GM19193 (cell line): ENCODE results near the gene NKAIN2.

Source experiments
- POLR2A ChIP-seq: IDR thresholded peaks from 4 replicates; pipeline ENCODE4 v1.6.1; 2011; ENCODE audit not compliant: insufficient read depth, insufficient read length; ENCODE audit errors: extremely low read depth

NKAIN2 gene

DNA sequence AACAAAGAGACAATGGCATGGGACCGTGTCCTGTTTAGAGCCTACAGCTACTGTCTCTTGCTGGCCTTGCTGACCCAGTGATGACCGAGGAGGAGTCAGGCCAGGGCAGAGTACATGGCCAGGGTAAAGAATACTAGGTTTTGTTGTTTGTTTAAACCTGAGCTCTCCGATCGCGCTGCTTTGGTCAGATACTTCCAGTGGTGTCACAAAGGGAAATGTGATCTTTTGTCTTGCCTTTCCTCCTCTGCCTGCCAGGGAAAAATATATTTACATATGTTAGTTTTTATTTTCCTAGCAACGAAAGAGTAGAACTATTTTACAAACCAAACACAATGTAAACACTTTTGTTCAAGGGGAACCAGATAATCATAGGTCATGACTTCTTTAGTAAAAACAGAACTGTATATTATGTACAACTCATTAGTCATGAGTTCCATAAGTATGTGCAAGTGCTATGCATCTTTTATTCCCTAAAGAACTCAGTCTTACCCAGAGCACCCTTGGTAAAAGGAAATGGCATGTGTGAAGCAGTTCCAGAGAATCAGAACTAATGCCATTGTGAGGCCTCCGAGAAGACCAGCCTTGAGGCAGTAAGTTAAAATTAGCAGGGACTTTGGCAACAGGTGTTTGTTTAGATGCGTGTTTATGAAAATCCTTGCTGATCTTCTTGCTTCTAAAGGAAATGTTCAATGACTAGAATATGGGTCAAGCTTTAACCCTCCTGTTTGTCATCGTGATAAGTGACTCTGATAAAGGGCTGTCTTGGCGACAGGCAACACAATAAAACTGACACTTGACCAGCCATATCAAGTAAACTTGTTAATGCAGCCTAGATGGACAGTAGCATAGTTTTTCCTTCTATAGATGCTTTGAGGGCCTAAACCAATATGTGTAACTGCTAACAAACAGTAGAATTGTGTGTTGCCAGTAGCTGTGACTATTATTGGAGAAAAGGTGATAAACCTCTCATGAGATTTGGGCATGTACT, 204.6 kb downstream of the NKAIN2 start:
- no peak for TF ChIP-seq POLR2A

DNA sequence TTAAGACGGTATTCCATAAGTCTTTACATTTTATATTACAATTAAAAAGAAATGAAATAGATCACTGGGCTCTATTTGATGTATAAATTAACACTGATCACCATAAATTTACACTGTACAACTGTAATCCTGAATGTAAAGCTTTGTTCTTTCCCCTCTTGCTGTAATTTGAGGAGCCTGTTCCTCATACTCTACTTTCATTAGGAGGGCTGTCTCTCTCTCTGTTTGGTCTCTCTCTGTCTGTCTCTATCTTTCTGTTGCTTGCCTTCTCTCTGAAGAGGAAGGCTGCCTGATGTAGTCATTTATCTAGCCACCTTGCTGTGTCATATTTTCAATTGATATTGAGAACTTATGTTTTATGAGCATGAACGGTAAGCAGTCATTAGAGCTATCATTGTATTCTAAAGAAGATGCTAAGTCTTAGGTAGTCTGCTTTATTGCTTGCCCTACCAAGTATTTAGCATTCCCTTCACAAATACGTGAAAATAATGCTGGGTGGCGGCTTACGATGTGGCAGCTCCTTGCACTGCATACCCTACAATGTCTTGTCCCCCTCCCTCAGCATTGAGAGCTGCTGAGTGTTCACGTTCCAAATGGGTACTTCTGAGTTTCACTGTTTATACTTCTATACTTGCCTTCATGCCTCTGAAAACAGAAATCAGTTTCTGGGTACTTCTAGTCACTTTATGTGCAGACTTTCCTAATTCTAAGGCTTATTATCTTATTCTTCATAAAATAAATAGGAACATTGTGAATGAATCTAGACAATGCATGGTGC, 205.5 kb downstream of the NKAIN2 start:
- TF ChIP-seq POLR2A: no peak

DNA sequence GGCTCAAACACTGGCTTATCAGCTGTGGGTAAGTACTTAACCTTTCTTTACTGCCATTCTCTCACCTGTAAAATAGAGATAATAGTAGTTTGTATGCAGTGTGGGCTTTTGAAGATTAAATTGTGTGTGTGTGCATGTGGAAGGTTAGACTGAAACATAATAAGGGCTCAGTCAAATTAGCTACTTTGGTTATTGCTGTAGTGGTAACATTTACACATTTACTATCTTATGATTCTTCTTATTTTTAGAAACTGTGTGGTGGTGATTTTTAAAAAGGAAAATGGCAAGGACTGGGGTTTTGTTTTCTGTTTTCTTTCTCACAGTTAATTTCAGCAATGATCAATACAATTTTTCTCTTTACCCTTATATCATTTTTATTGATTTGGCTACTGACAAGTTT, 206.9 kb downstream of the NKAIN2 start:
- no peak for TF ChIP-seq POLR2A

DNA sequence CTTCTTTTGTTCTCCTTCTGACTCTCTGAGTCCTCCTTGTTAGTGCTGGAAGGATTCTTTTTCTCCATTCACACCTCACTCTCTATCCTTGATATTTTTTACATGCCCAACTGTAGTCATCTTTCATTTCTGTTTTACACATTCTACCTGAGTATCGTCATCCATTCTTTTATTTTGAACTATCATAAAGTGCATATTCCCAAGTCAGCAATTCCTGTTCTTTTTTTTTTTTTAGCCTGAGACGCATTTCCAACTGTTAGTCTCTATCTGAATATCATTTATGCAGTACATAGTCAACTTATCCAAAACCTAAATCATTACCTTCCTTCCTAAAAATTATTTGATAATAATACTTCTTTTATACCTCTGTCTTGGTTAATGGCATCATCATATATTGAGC, 207.5 kb downstream of the NKAIN2 start:
- no peak for TF ChIP-seq POLR2A

DNA sequence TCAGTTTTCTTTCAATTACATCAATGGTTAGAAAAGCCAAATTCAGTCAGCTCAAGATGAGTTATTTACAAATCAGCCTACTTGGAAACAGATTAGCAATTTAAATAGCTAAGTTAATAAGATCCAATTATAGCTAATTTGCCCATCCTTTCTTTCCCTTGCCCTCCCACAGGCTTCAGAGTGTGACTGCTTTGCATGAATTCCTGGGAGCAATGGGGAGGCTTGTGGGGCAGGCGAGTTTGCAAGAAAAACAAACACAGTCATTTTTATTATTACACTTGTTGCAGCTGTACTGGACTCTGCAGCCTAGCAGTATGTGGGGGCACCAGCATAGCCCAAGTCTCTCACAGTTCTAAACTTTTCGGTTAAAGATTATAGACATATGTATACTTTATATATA, 219.0 kb downstream of the NKAIN2 start:
- no peak for TF ChIP-seq POLR2A

DNA sequence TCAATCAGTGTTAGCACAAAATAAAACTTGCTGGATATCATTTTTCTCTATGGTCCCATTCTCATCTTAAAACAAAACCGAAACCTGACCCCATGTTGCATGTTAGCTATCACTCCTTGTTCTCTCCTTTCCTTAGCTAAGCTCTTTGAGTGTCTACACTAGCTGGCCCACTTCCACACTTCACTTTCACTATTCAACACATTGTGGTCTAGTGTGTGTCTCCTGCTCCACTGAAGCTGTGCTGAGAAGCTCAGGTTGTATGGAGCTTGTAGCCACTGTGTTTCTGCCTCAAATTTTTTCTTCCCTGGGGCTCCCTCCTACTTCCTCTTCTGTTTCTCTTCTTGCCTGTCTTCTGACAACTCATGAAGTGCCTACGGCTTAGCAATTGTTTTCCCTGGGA, 223.0 kb downstream of the NKAIN2 start:
- TF ChIP-seq POLR2A: no peak

DNA sequence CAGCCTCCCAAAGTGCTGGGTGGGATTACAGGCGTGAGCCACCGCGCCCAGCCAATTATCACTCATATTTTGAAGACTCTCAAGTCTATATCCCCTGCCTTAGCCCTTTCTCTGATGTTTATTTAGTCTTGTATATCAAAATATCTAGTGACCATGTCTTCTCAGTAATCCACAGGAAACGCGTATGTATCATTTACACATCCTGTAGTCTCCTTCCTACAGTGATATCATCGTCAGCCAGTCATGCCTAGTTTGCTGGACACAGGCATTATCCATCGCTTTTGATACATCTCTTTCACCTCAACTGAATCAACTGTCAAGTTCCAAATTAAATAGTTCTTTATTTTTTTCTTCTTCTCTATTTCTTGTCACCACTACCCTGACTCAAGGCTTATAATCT, 223.7 kb downstream of the NKAIN2 start:
- TF ChIP-seq POLR2A: no peak

DNA sequence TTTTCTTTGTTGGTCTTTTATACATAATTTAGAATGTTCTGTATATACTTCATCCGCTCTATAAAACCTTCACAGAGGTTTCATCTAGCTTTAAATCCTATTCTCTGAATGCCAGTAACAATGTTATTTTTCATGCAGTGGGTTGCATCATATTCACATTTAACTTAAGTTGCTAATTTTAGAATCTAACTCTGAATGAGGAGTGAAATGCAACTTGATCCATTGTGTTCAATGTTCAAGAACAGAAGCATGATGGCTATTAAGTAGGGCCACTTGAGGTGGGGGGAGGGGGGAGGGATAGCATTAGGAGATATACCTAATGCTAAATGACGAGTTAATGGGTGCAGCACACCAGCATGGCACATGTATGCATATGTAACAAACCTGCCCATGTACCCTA, 224.5 kb downstream of the NKAIN2 start:
- no peak for TF ChIP-seq POLR2A

DNA sequence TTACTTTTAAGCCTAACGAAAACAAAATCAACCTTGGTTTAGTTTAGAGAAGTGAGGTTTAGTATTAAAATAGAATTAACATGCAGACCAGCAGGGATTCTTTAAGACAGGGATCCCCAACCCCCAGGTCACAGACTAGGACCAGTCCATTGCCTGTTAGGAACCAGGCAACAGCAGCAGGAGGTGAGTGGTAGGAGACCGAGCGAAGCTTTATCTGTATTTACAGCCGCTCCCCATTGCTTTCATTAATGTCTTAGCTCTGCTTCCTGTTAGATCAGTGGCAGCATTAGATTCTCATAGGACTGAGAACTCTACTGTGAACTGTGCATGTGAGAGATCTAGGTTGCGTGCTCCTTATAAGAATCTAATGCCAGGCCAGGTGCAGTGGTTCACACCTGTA, 225.9 kb downstream of the NKAIN2 start:
- no peak for TF ChIP-seq POLR2A

DNA sequence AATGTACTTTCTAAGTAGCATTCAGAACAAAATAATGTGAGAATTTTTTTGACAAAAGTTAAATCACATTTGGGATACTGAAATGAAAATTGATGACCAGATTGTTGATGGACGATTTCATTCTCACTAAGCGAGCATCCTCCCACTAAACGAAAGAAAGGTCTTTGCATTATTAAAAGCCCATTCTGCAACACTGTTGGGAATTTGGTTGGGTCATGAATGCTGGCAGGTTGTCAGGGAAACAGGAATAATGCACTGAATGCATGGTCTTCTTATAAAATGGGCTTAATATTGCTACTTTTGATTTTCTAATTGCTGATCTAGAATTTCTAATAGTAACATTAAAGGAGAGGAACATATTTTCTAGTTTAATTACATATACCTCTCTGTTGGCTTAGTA, 229.8 kb downstream of the NKAIN2 start:
- TF ChIP-seq POLR2A: no peak

DNA sequence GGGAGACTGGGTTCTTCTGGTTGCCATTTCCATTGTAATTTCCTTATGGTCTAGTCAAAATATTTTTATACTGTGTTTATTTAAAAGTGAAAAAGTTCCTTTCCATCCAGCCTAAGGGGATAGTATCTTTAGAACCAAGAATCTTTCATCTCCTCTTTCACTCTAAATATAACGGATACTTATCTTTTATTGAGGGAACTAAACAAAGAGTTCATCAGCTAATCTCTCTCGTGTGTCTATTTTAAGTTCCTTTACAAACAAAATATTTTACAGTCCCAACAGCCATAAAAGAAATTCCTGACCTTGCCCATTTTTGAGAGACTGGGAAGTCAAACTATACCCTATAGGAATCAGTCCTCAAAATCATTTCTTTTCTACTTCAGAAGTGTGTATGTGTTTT, 232.7 kb downstream of the NKAIN2 start:
- TF ChIP-seq POLR2A: no peak

DNA sequence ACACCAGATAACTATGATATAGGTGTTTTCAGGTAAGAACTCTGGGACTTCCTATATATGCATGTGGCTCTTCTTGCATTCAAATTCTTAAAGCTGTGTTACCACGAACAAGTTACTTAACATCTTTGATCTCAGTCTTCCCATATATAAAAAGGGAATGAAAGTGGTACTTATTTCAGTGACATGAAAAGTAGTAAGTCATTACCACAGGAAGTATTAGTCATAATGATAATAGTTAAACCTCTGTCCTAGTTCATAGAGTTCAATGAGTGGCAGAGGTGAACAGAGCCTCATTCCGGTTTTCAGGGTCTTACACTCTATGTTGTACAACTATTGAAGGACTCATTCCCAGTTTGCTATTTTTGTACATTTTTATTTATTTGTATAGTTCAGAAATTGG, 237.0 kb downstream of the NKAIN2 start:
- no peak for TF ChIP-seq POLR2A

DNA sequence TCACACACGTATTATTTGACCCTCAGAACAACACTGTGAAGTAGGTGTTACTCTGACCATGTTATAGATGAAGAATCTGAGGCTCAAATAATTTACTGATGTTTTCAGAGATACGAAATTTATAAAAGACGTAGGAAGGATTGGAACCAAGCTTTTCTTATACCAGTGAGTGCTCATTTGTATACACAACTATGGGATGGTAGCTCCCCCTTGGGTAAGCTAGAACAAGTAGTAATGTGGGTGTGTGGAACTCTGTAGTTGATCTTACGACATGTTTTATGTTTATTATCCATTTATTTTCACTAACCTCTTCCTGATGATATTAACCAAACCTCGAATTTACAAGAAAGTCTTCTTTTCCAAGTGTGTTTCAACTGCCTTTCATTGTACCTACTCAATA, 248.5 kb downstream of the NKAIN2 start:
- no peak for TF ChIP-seq POLR2A

DNA sequence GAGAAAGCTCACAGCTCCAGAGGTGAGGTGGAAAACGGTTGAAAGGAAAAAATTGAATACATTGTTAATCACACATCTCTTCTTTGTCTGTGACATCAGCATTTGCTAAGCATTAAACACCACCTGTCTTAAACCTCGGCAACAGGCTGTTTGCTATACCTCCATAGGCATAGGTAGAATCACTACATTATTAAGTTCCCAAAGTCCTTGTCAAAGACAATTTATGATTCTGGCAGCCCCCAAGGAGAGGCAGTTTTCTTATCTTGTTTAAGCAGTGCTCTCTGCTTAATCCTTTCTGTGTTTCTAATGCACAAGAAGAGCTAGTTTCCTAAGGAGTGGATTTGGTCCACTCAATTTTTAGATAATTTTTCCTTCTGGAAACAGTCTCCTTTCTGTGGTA, 249.7 kb downstream of the NKAIN2 start:
- TF ChIP-seq POLR2A: no peak

DNA sequence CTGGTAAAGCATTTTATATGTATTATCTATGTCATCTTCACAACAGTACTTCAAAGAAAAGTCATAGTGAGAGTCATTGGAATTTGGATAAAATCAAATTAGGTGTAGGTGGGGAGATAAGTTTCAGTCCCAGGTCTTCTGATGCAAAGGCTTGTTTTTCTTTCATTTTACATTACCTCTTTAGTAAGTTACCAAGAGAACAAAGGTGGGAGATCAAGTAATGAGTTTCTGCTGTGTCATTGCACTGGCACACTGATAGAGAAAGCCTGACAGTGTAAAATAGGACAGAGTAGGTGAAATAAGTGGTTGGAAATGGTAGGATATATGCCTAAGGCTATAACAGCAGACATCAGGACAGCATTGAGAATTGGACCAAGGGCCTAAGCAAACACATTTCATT, 250.4 kb downstream of the NKAIN2 start:
- TF ChIP-seq POLR2A: no peak

DNA sequence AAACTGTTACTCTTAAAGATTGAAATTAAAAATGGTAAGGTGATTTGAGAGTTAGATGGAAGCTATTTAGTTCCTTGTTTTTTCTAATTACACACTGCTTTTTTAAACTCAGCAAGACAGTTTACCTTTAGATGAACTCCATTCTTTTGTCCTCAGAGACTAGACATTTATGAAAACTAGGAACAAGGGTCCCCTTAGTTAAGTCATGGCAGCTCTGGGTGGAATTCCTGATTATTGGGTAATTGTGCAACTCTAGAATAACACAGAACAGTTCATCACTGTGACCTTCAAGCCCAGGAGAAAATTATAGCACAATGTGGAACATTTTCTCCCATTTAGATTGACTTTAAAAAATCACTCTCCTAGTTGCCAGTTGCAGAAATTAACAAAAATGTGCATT, 251.7 kb downstream of the NKAIN2 start:
- TF ChIP-seq POLR2A: no peak
